ENCODE data around the gene HGD. TPM values are rescaled to one million over a fixed set of nuclear protein-coding genes. Genes with fewer than 3 reads are reported as not detected.
"Not testable (repeated sequence)": the region's sequence is repeated elsewhere in the genome, so short reads cannot be mapped to it uniquely, and the experiment has no call there.

Gene HGD
- total RNA-seq, 1 donor from 2014 or later = not detected

GRCh38 chr3:120640231-120640630, 41.8 kb downstream of the HGD start:
- no peaks in the 10 kb centered on the region for H3K36me3 Mint-ChIP-seq (ENCODE audit: low read depth, unreplicated experiment)
- H3K27me3 Mint-ChIP-seq (ENCODE audit: unreplicated experiment) = no peaks in the 10 kb centered on the region
- H3K27ac Mint-ChIP-seq (ENCODE audit: unreplicated experiment) = no peak overlapping the region
- no peak overlapping the region for H3K4me3 Mint-ChIP-seq (ENCODE audit: unreplicated experiment)
- no peak for TF ChIP-seq CTCF (IDR thresholded peaks at IDR 0.05; ENCODE audit: unreplicated experiment)
- no peak for DNase-seq (ENCODE audit: low spot score)
- peaks cover 15% of the 10 kb centered on the region for H3K4me1 Mint-ChIP-seq (ENCODE audit: unreplicated experiment)
- H3K9me3 Mint-ChIP-seq (ENCODE audit: unreplicated experiment) = no peaks in the 10 kb centered on the region

- not testable (repeated sequence) for DNase-seq (ENCODE audit: low spot score); H3K4me1 Mint-ChIP-seq (ENCODE audit: unreplicated experiment); H3K4me3 Mint-ChIP-seq (ENCODE audit: unreplicated experiment)
Measured at GRCh38 chr3:120638820-120639219, 43.2 kb downstream of the HGD start.

GRCh38 chr3:120637851-120638559, 44.0 kb downstream of the HGD start:
- peaks cover 5% of the 10 kb centered on the region for H3K4me1 Mint-ChIP-seq (ENCODE audit: unreplicated experiment)
- no peaks in the 10 kb centered on the region for H3K27me3 Mint-ChIP-seq (ENCODE audit: unreplicated experiment)
- H3K9me3 Mint-ChIP-seq (ENCODE audit: unreplicated experiment) = no peaks in the 10 kb centered on the region
- no peak overlapping the region for H3K4me3 Mint-ChIP-seq (ENCODE audit: unreplicated experiment)
- H3K36me3 Mint-ChIP-seq (ENCODE audit: low read depth, unreplicated experiment) = no peaks in the 10 kb centered on the region
- DNase-seq (ENCODE audit: low spot score) = no peak
- H3K27ac Mint-ChIP-seq (ENCODE audit: unreplicated experiment) = no peak overlapping the region
- TF ChIP-seq CTCF (IDR thresholded peaks at IDR 0.05; ENCODE audit: unreplicated experiment) = no peak

More at GRCh38 chr3:120638820-120639219, 43.2 kb downstream of the HGD start:
- not testable (repeated sequence) for H3K27ac Mint-ChIP-seq (ENCODE audit: unreplicated experiment); H3K36me3 Mint-ChIP-seq (ENCODE audit: low read depth, unreplicated experiment); H3K9me3 Mint-ChIP-seq (ENCODE audit: unreplicated experiment); H3K27me3 Mint-ChIP-seq (ENCODE audit: unreplicated experiment)

GRCh38 chr3:120636795-120637401, 45.1 kb downstream of the HGD start:
- Mint-ChIP-seq H3K4me1 (ENCODE audit: unreplicated experiment) (no peaks in the 10 kb centered on the region), H3K4me3 (ENCODE audit: unreplicated experiment) (no peak overlapping the region), H3K27ac (ENCODE audit: unreplicated experiment) (no peak overlapping the region), H3K27me3 (ENCODE audit: unreplicated experiment) (no peaks in the 10 kb centered on the region), H3K36me3 (ENCODE audit: low read depth, unreplicated experiment) (no peaks in the 10 kb centered on the region), H3K9me3 (ENCODE audit: unreplicated experiment) (no peaks in the 10 kb centered on the region)
- no peak for TF ChIP-seq CTCF (IDR thresholded peaks at IDR 0.05; ENCODE audit: unreplicated experiment)
- no peak for DNase-seq (ENCODE audit: low spot score)

GRCh38 chr3:120634539-120634938, 47.5 kb downstream of the HGD start:
- no peak for TF ChIP-seq CTCF (IDR thresholded peaks at IDR 0.05; ENCODE audit: unreplicated experiment)
- Mint-ChIP-seq H3K4me3 (ENCODE audit: unreplicated experiment) (no peak overlapping the region), H3K36me3 (ENCODE audit: low read depth, unreplicated experiment) (peaks cover 6% of the 10 kb centered on the region), H3K9me3 (ENCODE audit: unreplicated experiment) (peaks cover 6% of the 10 kb centered on the region), H3K4me1 (ENCODE audit: unreplicated experiment) (no peaks in the 10 kb centered on the region), H3K27ac (ENCODE audit: unreplicated experiment) (no peak overlapping the region), H3K27me3 (ENCODE audit: unreplicated experiment) (no peaks in the 10 kb centered on the region)
- DNase-seq (ENCODE audit: low spot score) = no peak

All from endothelial cell (in vitro differentiated cells).